Vagina (tissue), 2 donors: Measurements from ENCODE around the gene KCNK4. TPM values are rescaled to one million over a fixed set of nuclear protein-coding genes. Genes with fewer than 3 reads are reported as not detected.

Source experiments
- DNase-seq, 2 donors: peaks; one replicate each; pipeline ENCODE4 v3.0.0-alpha.2; 2017; ENCODE audit errors: extremely low spot score in 2 of 2
- H3K27ac ChIP-seq: fragments of 200-600 bp; sonication (generic); one replicate; pipeline ENCODE4 v1.5.1; 2019
- H3K27me3 ChIP-seq: fragments of 200-600 bp; sonication (generic); one replicate; pipeline ENCODE4 v1.5.1; 2019
- H3K36me3 ChIP-seq, 2 donors: fragments of 200-600 bp; sonication (generic); one replicate each; pipeline ENCODE4 v1.5.1; 2017 to 2019
- H3K4me1 ChIP-seq: fragments of 200-600 bp; sonication (generic); one replicate; pipeline ENCODE4 v1.5.1; 2019
- H3K4me3 ChIP-seq, 2 donors: fragments of 200-600 bp; sonication (generic); 1 replicate in 1 of 2; 2 replicates in 1 of 2; pipeline ENCODE4 v1.5.1; 2016 to 2019
- H3K9me3 ChIP-seq: fragments of 200-600 bp; sonication (generic); one replicate; pipeline ENCODE4 v1.5.1; 2019
- POLR2A ChIP-seq, 2 donors: fragments of 450-650 bp; IDR thresholded peaks; one replicate each; pipeline ENCODE4 v1.6.1; 2017; ENCODE audit warnings: antibody characterized with exemption in 2 of 2, mild to moderate bottlenecking in 2 of 2, moderate library complexity in 2 of 2
- POLR2AphosphoS5 ChIP-seq, 2 donors: sonication (generic); formaldehyde crosslinking; IDR thresholded peaks; one replicate each; pipeline ENCODE4 v1.9.0; 2017; ENCODE audit warnings: antibody characterized with exemption in 2 of 2, mild to moderate bottlenecking in 2 of 2, low read depth in 1 of 2; ENCODE audit not compliant: insufficient read depth in 1 of 2
- intact Hi-C: fragments of 100-400 bp; cut with DNase I; formaldehyde crosslinking; loops from one replicate; pipeline ENCODE4 v1.15.1; 2023
- total RNA-seq: library from RNA; depleted of rRNA; stranded (reverse); fragments of >200 nt; gene quantifications from one replicate; pipeline ENCODE4 v1.2.3, GENCODE V29; 2016
- TF ChIP-seq, protein P1 (sequence below), 3 experiments: fragments of 450-650 bp in 2 of 3; fragments of 200-600 bp in 1 of 3; sonication (generic) in 1 of 3; IDR thresholded peaks; one replicate each; pipeline ENCODE4 v1.5.1; 2017 to 2019; ENCODE audit warnings: antibody characterized with exemption in 3 of 3, mild to moderate bottlenecking in 2 of 3, moderate library complexity in 2 of 3

The KCNK4 gene
- total RNA-seq, 1 donor from 2014 or later, result 0.98 TPM

DNA sequence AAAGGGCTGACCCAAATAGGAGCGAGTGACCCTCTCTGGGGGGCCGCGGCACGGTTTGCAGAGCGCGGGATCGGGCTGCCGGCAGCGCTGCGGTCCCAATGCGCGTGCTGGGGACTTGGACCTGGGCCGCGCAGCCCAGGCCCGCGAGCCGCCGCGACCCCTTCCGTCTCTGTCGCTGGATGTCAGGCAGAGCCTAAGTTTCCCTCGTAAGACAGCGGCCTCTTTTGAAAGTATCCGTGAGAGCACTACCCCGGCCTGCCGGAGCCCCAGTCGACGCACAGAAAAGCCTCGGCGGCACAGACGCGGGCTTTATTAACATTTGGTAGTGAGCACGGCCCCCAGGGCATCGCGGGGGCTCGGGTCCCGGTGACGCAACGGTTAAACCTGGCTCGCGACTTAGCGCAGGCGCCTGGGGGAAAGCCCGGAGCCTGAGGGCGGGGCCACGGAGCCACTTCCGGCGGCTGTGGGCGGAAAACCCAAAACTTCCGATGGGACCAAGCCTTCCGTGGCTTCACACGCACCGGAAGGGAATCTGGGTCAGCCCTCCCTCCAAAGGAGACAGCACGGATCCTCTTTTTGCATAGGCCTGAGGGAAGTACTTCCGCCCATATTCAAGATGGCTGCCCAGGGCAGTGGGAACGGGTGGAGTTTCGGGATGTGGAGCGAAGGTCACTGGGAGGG, 21.4 kb upstream of the KCNK4 start:
- DNase-seq, result peak in 1 of 2 donors; percentile 100
- H3K36me3 ChIP-seq, result peaks cover 0 to 18% of the 10 kb centered on the region in 2 donors
- TF ChIP-seq, protein P1, sequence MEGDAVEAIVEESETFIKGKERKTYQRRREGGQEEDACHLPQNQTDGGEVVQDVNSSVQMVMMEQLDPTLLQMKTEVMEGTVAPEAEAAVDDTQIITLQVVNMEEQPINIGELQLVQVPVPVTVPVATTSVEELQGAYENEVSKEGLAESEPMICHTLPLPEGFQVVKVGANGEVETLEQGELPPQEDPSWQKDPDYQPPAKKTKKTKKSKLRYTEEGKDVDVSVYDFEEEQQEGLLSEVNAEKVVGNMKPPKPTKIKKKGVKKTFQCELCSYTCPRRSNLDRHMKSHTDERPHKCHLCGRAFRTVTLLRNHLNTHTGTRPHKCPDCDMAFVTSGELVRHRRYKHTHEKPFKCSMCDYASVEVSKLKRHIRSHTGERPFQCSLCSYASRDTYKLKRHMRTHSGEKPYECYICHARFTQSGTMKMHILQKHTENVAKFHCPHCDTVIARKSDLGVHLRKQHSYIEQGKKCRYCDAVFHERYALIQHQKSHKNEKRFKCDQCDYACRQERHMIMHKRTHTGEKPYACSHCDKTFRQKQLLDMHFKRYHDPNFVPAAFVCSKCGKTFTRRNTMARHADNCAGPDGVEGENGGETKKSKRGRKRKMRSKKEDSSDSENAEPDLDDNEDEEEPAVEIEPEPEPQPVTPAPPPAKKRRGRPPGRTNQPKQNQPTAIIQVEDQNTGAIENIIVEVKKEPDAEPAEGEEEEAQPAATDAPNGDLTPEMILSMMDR (IDR thresholded peaks at IDR 0.05), result no peak
- TF ChIP-seq POLR2AphosphoS5 (IDR thresholded peaks at IDR 0.05; ENCODE audit: insufficient read depth in 1 of 2, low read depth in 1 of 2), result peak in 1 of 2 donors; percentile 99
- no peak for TF ChIP-seq POLR2A (IDR thresholded peaks at IDR 0.05)
- no peaks in the 10 kb centered on the region for H3K27me3 ChIP-seq
- H3K4me3 ChIP-seq, result peak overlapping the region; percentile 87 to 92
- peaks cover 33% of the 10 kb centered on the region for H3K4me1 ChIP-seq
- peak overlapping the region; percentile 98 for H3K27ac ChIP-seq
- intact Hi-C loops, result loop anchor here (2.0 kb wide), 1 partner anchor 23 kb away; the partner anchor contains the start of gene PPP1R14B
- H3K9me3 ChIP-seq, result no peaks in the 10 kb centered on the region

DNA sequence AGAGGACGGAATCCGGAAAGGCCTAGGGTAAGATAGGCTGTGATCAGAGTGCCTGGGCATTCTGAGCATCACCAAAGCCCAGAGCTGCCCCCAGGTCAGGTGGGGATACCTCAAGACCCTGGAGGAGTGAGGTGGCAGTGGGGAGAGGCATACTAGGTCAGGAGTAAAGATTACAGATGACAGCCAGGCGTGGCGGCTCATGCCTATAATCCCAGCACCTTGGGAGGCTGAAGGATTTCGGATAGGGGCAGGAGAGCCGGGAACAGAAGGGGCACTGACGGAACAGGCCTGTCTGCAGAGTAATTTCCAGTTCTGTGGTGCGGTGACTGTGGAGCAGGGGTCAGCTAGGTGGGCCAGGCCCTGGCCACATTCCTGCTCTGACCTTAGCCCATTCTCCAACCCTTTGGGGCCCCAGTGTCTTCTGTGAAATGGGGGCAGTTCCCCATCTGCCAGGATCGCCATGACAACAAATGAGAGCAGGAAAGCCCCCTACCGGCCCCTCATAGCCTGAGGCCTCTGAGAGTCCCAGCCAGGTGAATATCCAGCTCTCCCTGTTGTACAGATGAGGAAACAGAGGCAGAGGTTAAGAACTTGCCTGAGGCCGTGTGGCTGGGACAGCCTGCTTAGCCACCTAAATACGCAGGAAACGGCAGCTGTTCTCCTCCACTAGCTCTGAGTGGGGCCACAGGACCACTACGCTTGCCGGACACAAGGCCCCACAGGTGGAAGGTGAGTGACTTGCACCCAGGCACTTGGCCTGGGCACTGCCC, 15.9 kb upstream of the KCNK4 start:
- intact Hi-C loops, result no loop called here
- no peaks in the 10 kb centered on the region for H3K27me3 ChIP-seq
- H3K36me3 ChIP-seq, result peaks cover 0 to 12% of the 10 kb centered on the region in 2 donors

DNA sequence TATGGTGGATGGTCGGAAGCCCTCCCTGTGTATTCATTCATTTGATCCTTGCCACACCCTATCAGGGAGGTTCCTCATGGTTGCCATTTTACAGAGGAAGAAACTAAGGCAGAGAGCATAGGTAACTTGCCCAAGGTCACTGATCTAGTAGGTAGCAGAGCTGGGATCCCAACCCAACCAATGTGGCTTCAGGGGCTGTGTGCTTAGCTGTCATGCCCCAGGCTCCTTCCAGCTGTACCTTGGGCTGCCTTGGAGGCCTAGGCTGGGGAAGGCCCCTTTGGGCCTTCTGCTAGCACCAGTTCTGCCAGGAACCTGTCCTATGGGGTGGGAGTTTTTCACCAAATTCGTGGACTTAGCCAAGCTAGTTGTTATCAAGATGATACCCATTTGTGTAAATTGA, 15.3 kb upstream of the KCNK4 start:
- peaks cover 22% of the 10 kb centered on the region for H3K4me1 ChIP-seq
- TF ChIP-seq, protein P1 (IDR thresholded peaks at IDR 0.05), result no peak
- TF ChIP-seq POLR2AphosphoS5 (IDR thresholded peaks at IDR 0.05; ENCODE audit: insufficient read depth in 1 of 2, low read depth in 1 of 2), result no peak
- no peak for TF ChIP-seq POLR2A (IDR thresholded peaks at IDR 0.05)
- intact Hi-C loops, result no loop called here
- H3K4me3 ChIP-seq, result no peak overlapping the region
- H3K27me3 ChIP-seq, result no peaks in the 10 kb centered on the region
- no peak overlapping the region for H3K27ac ChIP-seq
- H3K36me3 ChIP-seq, result peaks cover 0 to 12% of the 10 kb centered on the region in 2 donors
- no peak for DNase-seq
- no peaks in the 10 kb centered on the region for H3K9me3 ChIP-seq

More for the DNA sequence above, 15.9 kb upstream of the KCNK4 start:
- DNase-seq, result no peak
- Histone ChIP-seq H3K27ac (no peak overlapping the region), H3K9me3 (no peaks in the 10 kb centered on the region), H3K4me1 (peaks cover 22% of the 10 kb centered on the region), H3K4me3 (no peak overlapping the region)
- TF ChIP-seq POLR2AphosphoS5 (IDR thresholded peaks at IDR 0.05; ENCODE audit: insufficient read depth in 1 of 2, low read depth in 1 of 2) (no peak), POLR2A (IDR thresholded peaks at IDR 0.05) (no peak)
- TF ChIP-seq, protein P1 (IDR thresholded peaks at IDR 0.05), result no peak

DNA sequence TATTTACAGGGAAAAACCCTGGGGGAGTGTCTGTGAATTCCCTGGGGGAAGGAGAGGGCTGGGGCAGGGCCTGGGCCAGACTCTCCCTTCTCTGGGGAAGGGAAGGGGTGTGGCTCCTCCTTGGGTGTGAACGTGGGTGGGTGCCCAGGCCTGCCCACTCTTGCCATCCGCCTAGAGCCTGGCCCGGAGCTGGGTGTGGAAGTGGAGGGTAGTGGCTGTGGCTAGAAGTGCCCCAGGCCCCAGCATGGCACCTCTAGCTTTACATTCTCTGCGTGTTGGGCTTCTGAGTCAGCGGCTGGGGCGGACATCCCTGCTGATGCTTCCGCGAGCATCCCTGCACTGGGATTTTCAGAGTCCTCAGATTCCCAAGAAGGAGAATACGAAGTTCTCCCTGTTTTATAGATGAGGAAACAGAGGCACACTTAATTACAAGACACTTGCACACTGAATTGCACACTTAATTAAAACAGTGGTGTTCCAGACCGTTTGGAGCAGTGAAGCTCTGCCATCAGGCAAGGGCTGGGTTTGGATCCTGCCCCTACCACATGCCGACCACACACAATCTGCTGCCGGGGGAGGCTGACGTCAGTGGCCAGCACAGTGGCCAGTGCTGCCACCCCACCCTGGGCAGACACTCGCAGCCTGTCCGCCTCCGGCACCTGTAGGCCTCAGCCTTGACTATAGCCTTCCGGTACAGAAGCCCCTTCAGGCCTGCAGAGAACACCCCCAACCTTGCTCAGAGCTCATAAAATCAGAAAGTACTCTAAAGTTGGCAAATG, 14.3 kb upstream of the KCNK4 start:
- TF ChIP-seq POLR2AphosphoS5 (IDR thresholded peaks at IDR 0.05; ENCODE audit: insufficient read depth in 1 of 2, low read depth in 1 of 2) (no peak), POLR2A (IDR thresholded peaks at IDR 0.05) (no peak)
- TF ChIP-seq, protein P1 (IDR thresholded peaks at IDR 0.05), result no peak
- Histone ChIP-seq H3K36me3 (peaks cover 0 to 12% of the 10 kb centered on the region in 2 donors), H3K9me3 (no peaks in the 10 kb centered on the region), H3K27me3 (no peaks in the 10 kb centered on the region), H3K4me3 (no peak overlapping the region), H3K27ac (no peak overlapping the region), H3K4me1 (peaks cover 17% of the 10 kb centered on the region)
- no peak for DNase-seq
- intact Hi-C loops, result no loop called here
